Endodermal cell (in vitro differentiated cells): ENCODE measurements around the gene GPR107. TPM values are rescaled to one million over a fixed set of nuclear protein-coding genes. Genes with fewer than 3 reads are reported as not detected.

Experiments used
- DNase-seq: peaks from one replicate; pipeline ENCODE4 v3.0.0-alpha.2; 2017
- H3K27ac ChIP-seq: 2 replicates; pipeline ENCODE4 v1.5.1; 2013; ENCODE audit warnings: mild to moderate bottlenecking, low read depth, low read length, moderate library complexity
- H3K27me3 ChIP-seq: 2 replicates; pipeline ENCODE4 v1.6.1; 2013; ENCODE audit warnings: mild to moderate bottlenecking, low read length, moderate library complexity; ENCODE audit not compliant: insufficient read depth, control insufficient read depth, poor library complexity, severe bottlenecking
- H3K36me3 ChIP-seq: 2 replicates; pipeline ENCODE4 v1.7.0; 2013; ENCODE audit warnings: mild to moderate bottlenecking, low read length, moderate library complexity; ENCODE audit not compliant: control insufficient read depth, insufficient read depth
- H3K4me1 ChIP-seq: one replicate; pipeline ENCODE4 v1.7.0; 2013; ENCODE audit warnings: low read length; ENCODE audit not compliant: control insufficient read depth, insufficient read depth
- H3K4me3 ChIP-seq: 2 replicates; pipeline ENCODE4 v1.5.1; 2013; ENCODE audit warnings: mild to moderate bottlenecking, low read length, moderate library complexity
- H3K9ac ChIP-seq: 2 replicates; pipeline ENCODE4 v1.6.1; 2013; ENCODE audit warnings: mild to moderate bottlenecking, low read length, moderate library complexity; ENCODE audit not compliant: poor library complexity, severe bottlenecking; ENCODE audit errors: extremely low read depth
- H3K9me3 ChIP-seq: 2 replicates; pipeline ENCODE4 v1.6.1; 2013; ENCODE audit warnings: mild to moderate bottlenecking, low read length, moderate library complexity; ENCODE audit not compliant: control insufficient read depth
- H3K27ac Mint-ChIP-seq: 2 replicates; pipeline ENCODE4 v1.8.0; 2020; ENCODE audit warnings: mixed read lengths
- H3K27me3 Mint-ChIP-seq: 2 replicates; pipeline ENCODE4 v1.8.0; 2021; ENCODE audit warnings: mild to moderate bottlenecking, mixed read lengths; ENCODE audit not compliant: insufficient read depth
- H3K36me3 Mint-ChIP-seq: 2 replicates; pipeline ENCODE4 v1.8.0; 2020; ENCODE audit warnings: low read depth, mixed read lengths
- H3K4me1 Mint-ChIP-seq: 2 replicates; pipeline ENCODE4 v1.8.0; 2020; ENCODE audit warnings: mixed read lengths
- H3K4me3 Mint-ChIP-seq: 2 replicates; pipeline ENCODE4 v1.8.0; 2020; ENCODE audit warnings: mild to moderate bottlenecking, moderate library complexity, mixed read lengths
- H3K9me3 Mint-ChIP-seq: 2 replicates; pipeline ENCODE4 v1.8.0; 2020; ENCODE audit warnings: mild to moderate bottlenecking, mixed read lengths
- CTCF ChIP-seq: fragments of 200-600 bp; sonication (generic); conservative IDR thresholded peaks from 2 replicates; pipeline ENCODE4 v1.5.0; 2021; ENCODE audit warnings: antibody characterized with exemption, mild to moderate bottlenecking
- WGBS, 2 experiments: methylation state at CpG; one replicate each; pipeline versions ENCODE4 v1.1.5 to v1.1.7; 2013; ENCODE audit warnings: missing lambda C conversion rate in 2 of 2, mixed read lengths in 1 of 2; ENCODE audit not compliant: insufficient coverage in 1 of 2, insufficient read length in 1 of 2; 5-methylcytosine and 5-hydroxymethylcytosine counted together
- total RNA-seq, 2 donors: library from RNA; stranded (reverse); fragmentation: NEBNext Ultra II Directional in 1 of 2; extraction: Animal tissue kit (Norgen Biotek cat#: 25700) in 1 of 2; gene quantifications; 2 replicates in 1 of 2; 3 replicates in 1 of 2; pipeline ENCODE4 v1.2.1, GENCODE V29; 2021

GPR107 gene
- total RNA-seq, 2 donors from 2014 or later: 50.7 to 62.0 TPM

GRCh38 chr9:130157079-130157478 is 103.4 kb downstream of the GPR107 start:
- no peak overlapping the region for H3K4me3 Mint-ChIP-seq
- no peaks in the 10 kb centered on the region for H3K9me3 ChIP-seq
- no peak for TF ChIP-seq CTCF
- no peak overlapping the region for H3K27ac Mint-ChIP-seq
- no peak overlapping the region for H3K4me3 ChIP-seq
- H3K36me3 Mint-ChIP-seq: no peaks in the 10 kb centered on the region
- H3K27me3 ChIP-seq: no peaks in the 10 kb centered on the region
- H3K9ac ChIP-seq: no peak overlapping the region
- no peaks in the 10 kb centered on the region for H3K9me3 Mint-ChIP-seq
- H3K27ac ChIP-seq: no peak overlapping the region
- H3K4me1 ChIP-seq: no peaks in the 10 kb centered on the region
- H3K4me1 Mint-ChIP-seq: peaks cover 6% of the 10 kb centered on the region
- H3K36me3 ChIP-seq: no peaks in the 10 kb centered on the region
- 94 to 95% methylated on average over 6 to 7 of the region's 7 CpGs for WGBS, 2 experiments
- no peak for DNase-seq
- no peaks in the 10 kb centered on the region for H3K27me3 Mint-ChIP-seq

GRCh38 chr9:130158001-130158400 is 104.3 kb downstream of the GPR107 start:
- Mint-ChIP-seq H3K27ac (no peak overlapping the region), H3K27me3 (no peaks in the 10 kb centered on the region), H3K36me3 (no peaks in the 10 kb centered on the region), H3K4me1 (peaks cover 6% of the 10 kb centered on the region), H3K4me3 (no peak overlapping the region), H3K9me3 (no peaks in the 10 kb centered on the region)
- no peak overlapping the region for H3K4me3 ChIP-seq
- H3K4me1 ChIP-seq: no peaks in the 10 kb centered on the region
- no peak overlapping the region for H3K9ac ChIP-seq
- TF ChIP-seq CTCF: no peak
- H3K27me3 ChIP-seq: no peaks in the 10 kb centered on the region
- H3K36me3 ChIP-seq: no peaks in the 10 kb centered on the region
- H3K27ac ChIP-seq: no peak overlapping the region
- H3K9me3 ChIP-seq: no peaks in the 10 kb centered on the region
- no peak for DNase-seq
- WGBS, 2 experiments: 88 to 91% methylated on average over 5 to 8 of the region's 8 CpGs

- Mint-ChIP-seq H3K9me3 (no peaks in the 10 kb centered on the region), H3K4me1 (peaks cover 2% of the 10 kb centered on the region), H3K4me3 (no peak overlapping the region), H3K36me3 (no peaks in the 10 kb centered on the region), H3K27me3 (no peaks in the 10 kb centered on the region), H3K27ac (no peak overlapping the region)
- 92% methylated on average over 4 to 8 of the region's 8 CpGs for WGBS, 2 experiments
- Histone ChIP-seq H3K4me3 (no peak overlapping the region), H3K27me3 (no peaks in the 10 kb centered on the region), H3K9ac (no peak overlapping the region), H3K27ac (no peak overlapping the region), H3K36me3 (no peaks in the 10 kb centered on the region), H3K9me3 (no peaks in the 10 kb centered on the region), H3K4me1 (no peaks in the 10 kb centered on the region)
- TF ChIP-seq CTCF: no peak
- DNase-seq: no peak
These were observed 105.4 kb downstream of the GPR107 start for GRCh38 chr9:130159057-130159456.
